Gastrocnemius medialis (tissue), 4 donors: ENCODE data around the gene GDAP2.

Experiments
- CTCF ChIP-seq, 5 experiments: fragments of 450-650 bp in 3 of 5; fragments of 200-600 bp in 2 of 5; sonication (generic) in 2 of 5; IDR thresholded peaks in 4 of 5; conservative IDR thresholded peaks in 1 of 5; 1 replicate in 4 of 5; 2 replicates in 1 of 5; pipeline ENCODE4 v1.5.1; 2016 to 2019; ENCODE audit warnings: antibody characterized with exemption in 5 of 5, mild to moderate bottlenecking in 3 of 5, moderate library complexity in 3 of 5
- POLR2A ChIP-seq, 2 donors: fragments of 450-650 bp; IDR thresholded peaks; one replicate each; pipeline ENCODE4 v1.6.1; 2017; ENCODE audit warnings: antibody characterized with exemption in 2 of 2, mild to moderate bottlenecking in 2 of 2, moderate library complexity in 2 of 2

GRCh38 chr1:117904485-117904884 lies 24.9 kb downstream of the GDAP2 start:
- TF ChIP-seq CTCF (IDR thresholded peaks at IDR 0.05 in 4 of 5, conservative IDR thresholded peaks at IDR 0.05 in 1 of 5) (no peak), POLR2A (IDR thresholded peaks at IDR 0.05) (no peak)
